Bronchial epithelial cell (primary cell): Measurements from ENCODE around the gene CTNS. TPM values are rescaled to one million over a fixed set of nuclear protein-coding genes. Genes with fewer than 3 reads are reported as not detected.

Experiments used
- DNase-seq: peaks from one replicate; pipeline ENCODE4 v3.0.0-alpha.2; 2010; ENCODE audit warnings: low read depth
- FAIRE-seq: peaks from 2 replicates; lab custom pipeline; 2011; peaks lifted over from hg19 to GRCh38; lab: Jason Lieb, UNC
- H3K27me3 ChIP-seq: 2 replicates; pipeline ENCODE4 v1.5.1; 2011; ENCODE audit warnings: low read length; ENCODE audit not compliant: control insufficient read depth, insufficient read depth
- H3K36me3 ChIP-seq: 2 replicates; pipeline ENCODE4 v1.5.1; 2011; ENCODE audit warnings: low read length; ENCODE audit not compliant: control insufficient read depth, insufficient read depth
- H3K4me3 ChIP-seq: 2 replicates; pipeline ENCODE4 v1.5.1; 2011; ENCODE audit warnings: mild to moderate bottlenecking, low read depth, low read length, control low read depth
- CTCF ChIP-seq: IDR thresholded peaks from 2 replicates; pipeline ENCODE4 v1.5.1; 2011; ENCODE audit warnings: mild to moderate bottlenecking, moderate library complexity, low read length, control low read depth, inconsistent platforms; ENCODE audit not compliant: insufficient read depth, severe bottlenecking
- total RNA-seq: library from RNA; depleted of rRNA; stranded (reverse); fragments of >200 nt; gene quantifications from 2 replicates; pipeline ENCODE4 v1.2.1, GENCODE V29; 2014

CTNS gene
- total RNA-seq, 1 donor from 2014 or later = 31.3 TPM

- Histone ChIP-seq H3K4me3 (no peak overlapping the region), H3K36me3 (no peaks in the 10 kb centered on the region), H3K27me3 (no peaks in the 10 kb centered on the region)
- TF ChIP-seq CTCF = no peak
- DNase-seq = no peak
- no peak for FAIRE-seq
These were observed 20.4 kb downstream of the CTNS start for GRCh38 chr17:3656755-3657587.

GRCh38 chr17:3657588-3657869, 21.0 kb downstream of the CTNS start:
- no peak for FAIRE-seq

GRCh38 chr17:3657874-3658783, 21.6 kb downstream of the CTNS start:
- peaks cover 3% of the 10 kb centered on the region for H3K36me3 ChIP-seq
- H3K4me3 ChIP-seq = no peak overlapping the region
- FAIRE-seq = no peak
- DNase-seq = peak; percentile 21
- H3K27me3 ChIP-seq = no peaks in the 10 kb centered on the region
- TF ChIP-seq CTCF = no peak

More at GRCh38 chr17:3657588-3657869, 21.0 kb downstream of the CTNS start:
- Histone ChIP-seq H3K4me3 (no peak overlapping the region), H3K27me3 (no peaks in the 10 kb centered on the region), H3K36me3 (peaks cover 3% of the 10 kb centered on the region)
- TF ChIP-seq CTCF = no peak
- no peak for DNase-seq

- Histone ChIP-seq H3K4me3 (no peak overlapping the region), H3K36me3 (peaks cover 9% of the 10 kb centered on the region), H3K27me3 (no peaks in the 10 kb centered on the region)
- no peak for TF ChIP-seq CTCF
- no peak for FAIRE-seq
- no peak for DNase-seq
These were observed 22.4 kb downstream of the CTNS start for GRCh38 chr17:3658784-3659449.

GRCh38 chr17:3659541-3660111, 23.1 kb downstream of the CTNS start:
- Histone ChIP-seq H3K36me3 (peaks cover 16% of the 10 kb centered on the region), H3K27me3 (no peaks in the 10 kb centered on the region), H3K4me3 (no peak overlapping the region)
- FAIRE-seq (no peak), DNase-seq (peak; percentile 66)
- peak; percentile 16 for TF ChIP-seq CTCF
